ENCODE measurements around the gene KLRC4. TPM values are rescaled to one million over a fixed set of nuclear protein-coding genes. Genes with fewer than 3 reads are reported as not detected.

The KLRC4 gene, protein sequence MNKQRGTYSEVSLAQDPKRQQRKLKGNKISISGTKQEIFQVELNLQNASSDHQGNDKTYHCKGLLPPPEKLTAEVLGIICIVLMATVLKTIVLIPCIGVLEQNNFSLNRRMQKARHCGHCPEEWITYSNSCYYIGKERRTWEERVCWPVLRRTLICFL
- total RNA-seq (2022; extraction: Qiagen RNA extraction), result not detected in 5 replicates

DNA sequence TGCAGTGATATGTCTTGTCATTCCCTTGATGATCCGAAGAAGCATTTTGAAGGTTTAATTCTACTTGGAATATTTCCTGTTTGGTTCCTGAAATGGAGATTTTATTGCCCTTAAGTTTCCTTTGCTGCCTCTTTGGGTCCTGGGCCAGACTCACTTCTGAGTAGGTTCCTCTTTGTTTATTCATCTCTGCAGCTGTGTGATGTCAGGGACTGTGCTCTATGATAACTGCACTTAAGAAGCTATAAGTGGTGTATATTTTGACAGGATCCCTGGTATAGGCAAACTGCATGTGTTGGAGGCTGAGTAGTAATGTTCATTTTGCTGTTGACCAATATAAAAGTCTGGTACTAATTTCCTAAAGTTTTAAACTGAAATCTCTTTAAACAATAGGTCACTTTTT is at the start of gene KLRC4:
KLRC4 (minus strand) TSS at position 366 of the 400 bp plus-strand sequence; CDS start at position 184, 182 bp downstream.

GRCh38 chr12:10453156-10453555 is 43.6 kb upstream of the KLRC4 start, which contains the start of gene KLRC1:
Gene KLRC1 (minus strand): TSS chr12:10453377. CDS start chr12:10451156, 2,221 bp downstream.

GRCh38 chr12:10435816-10436215 is 26.3 kb upstream of the KLRC4 start, which contains the start of gene KLRC2:
Gene KLRC2 (minus strand): TSS chr12:10436010. CDS start chr12:10435986, 24 bp downstream.

GRCh38 chr12:10420334-10420733 is 10.8 kb upstream of the KLRC4 start, which contains the start of gene KLRC3:
Gene KLRC3 (minus strand): TSS chr12:10420595. CDS start chr12:10420550, 45 bp downstream.

DNA sequence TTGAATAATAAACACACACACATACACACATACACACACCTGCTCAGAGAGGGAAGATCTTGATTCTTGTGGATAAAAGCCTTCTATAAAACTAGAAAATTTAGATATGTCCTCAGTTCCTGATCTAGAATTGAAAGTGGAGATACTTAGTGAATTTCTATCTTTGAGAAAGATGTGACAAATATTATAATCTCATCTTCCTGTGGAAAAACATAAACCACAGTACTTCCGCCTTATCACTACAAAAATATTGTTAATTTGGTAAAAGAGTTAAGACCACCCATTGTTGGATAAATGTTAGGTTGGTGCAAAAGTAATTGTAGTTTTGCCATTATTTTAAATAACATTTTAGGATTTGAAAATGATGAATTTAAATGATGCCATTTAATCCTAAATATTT is 19.7 kb downstream of the KLRC4 start, which contains the start of gene KLRK1:
KLRK1 (minus strand) TSS at position 138 of the 400 bp plus-strand sequence. CDS start 1,231 bp downstream, outside the sequence.

Other genes with a start within 250 kb of the KLRC4 start
- gene OLR1, start 237.6 kb downstream of the KLRC4 start, total RNA-seq (2022; extraction: Qiagen RNA extraction), result 0.73 to 1.9 TPM (median 1.1 TPM) in 5 replicates
- 0.06 to 0.28 TPM (median 0.22 TPM) in 5 replicates for gene TMEM52B, start 230.7 kb downstream of the KLRC4 start, total RNA-seq (2022; extraction: Qiagen RNA extraction)
- 31.7 to 40.9 TPM (median 39.1 TPM) in 5 replicates for gene GABARAPL1, start 196.9 kb downstream of the KLRC4 start, total RNA-seq (2022; extraction: Qiagen RNA extraction)
- not detected in 5 replicates for gene KLRD1, start 101.9 kb downstream of the KLRC4 start, total RNA-seq (2022; extraction: Qiagen RNA extraction)
- gene KLRK1, start 19.7 kb downstream of the KLRC4 start, total RNA-seq (2022; extraction: Qiagen RNA extraction), result 0.08 TPM in 1 of 5 replicates, not detected in the others
- gene KLRC3, start 10.8 kb upstream of the KLRC4 start, total RNA-seq (2022; extraction: Qiagen RNA extraction), result 0.16 to 0.24 TPM (median 0.17 TPM) in 3 of 5 replicates, not detected in the others
- 1.4 to 2.2 TPM (median 1.7 TPM) in 5 replicates for gene KLRC2, start 26.3 kb upstream of the KLRC4 start, total RNA-seq (2022; extraction: Qiagen RNA extraction)
- gene KLRC1, start 43.6 kb upstream of the KLRC4 start, total RNA-seq (2022; extraction: Qiagen RNA extraction), result not detected in 5 replicates
- 0.43 to 0.97 TPM (median 0.52 TPM) in 5 replicates for gene EIF2S3B, start 96.1 kb upstream of the KLRC4 start, total RNA-seq (2022; extraction: Qiagen RNA extraction)
- gene MAGOHB, start 203.9 kb upstream of the KLRC4 start, total RNA-seq (2022; extraction: Qiagen RNA extraction), result 45.9 to 55.4 TPM (median 48.7 TPM) in 5 replicates